H1 (cell line): ENCODE data around the gene RNPS1.

ENCODE experiments used
- CTCF ChIP-seq, 3 experiments: IDR thresholded peaks; 1 replicate in 2 of 3; 2 replicates in 1 of 3; pipeline versions ENCODE4 v1.5.1 to v1.6.1; 2011; ENCODE audit warnings: low read length in 3 of 3, mild to moderate bottlenecking in 3 of 3, inconsistent platforms in 2 of 3, low read depth in 1 of 3, moderate library complexity in 1 of 3; ENCODE audit not compliant: insufficient read depth in 1 of 3; ENCODE audit errors: control extremely low read depth in 1 of 3
- EZH2 ChIP-seq: fragments of 200-600 bp; sonication (generic); IDR thresholded peaks from 2 replicates; pipeline ENCODE4 v1.7.1; 2012; ENCODE audit warnings: low read depth, mild to moderate bottlenecking, moderate library complexity, low read length, inconsistent platforms; ENCODE audit not compliant: severe bottlenecking
- KDM5A ChIP-seq: fragments of 200-600 bp; IDR thresholded peaks from 2 replicates; pipeline ENCODE4 v1.7.1; 2012; ENCODE audit warnings: mild to moderate bottlenecking, low read length, inconsistent platforms, mixed read lengths
- MAFK ChIP-seq: IDR thresholded peaks from 2 replicates; pipeline ENCODE4 v1.6.1; 2012; ENCODE audit warnings: low read depth, mild to moderate bottlenecking, improper control_type of control experiment, low read length
- POLR2A ChIP-seq, 2 experiments: IDR thresholded peaks; 1 replicate in 1 of 2; 2 replicates in 1 of 2; pipeline ENCODE4 v1.6.1; 2011; ENCODE audit warnings: low read depth in 2 of 2, low read length in 2 of 2, mild to moderate bottlenecking in 2 of 2; ENCODE audit errors: control extremely low read depth in 1 of 2
- POU5F1 ChIP-seq: IDR thresholded peaks from 2 replicates; pipeline ENCODE4 v1.6.1; 2011; ENCODE audit warnings: low read depth, mild to moderate bottlenecking, low read length, moderate library complexity
- SIN3A ChIP-seq, 2 experiments: IDR thresholded peaks in 1 of 2; conservative IDR thresholded peaks in 1 of 2; 2 replicates each; pipeline ENCODE4 v1.6.1; 2011 to 2012; ENCODE audit warnings: low read length in 2 of 2, improper control_type of control experiment in 1 of 2, low read depth in 1 of 2, mild to moderate bottlenecking in 1 of 2

- no peak for TF ChIP-seq KDM5A
- no peak for TF ChIP-seq SIN3A (conservative IDR thresholded peaks at IDR 0.05 in 1 of 2, IDR thresholded peaks at IDR 0.05 in 1 of 2; ENCODE audit: low read depth in 1 of 2, low read length in 2 of 2)
- TF ChIP-seq MAFK: no peak
- TF ChIP-seq POLR2A (IDR thresholded peaks at IDR 0.05; ENCODE audit: control extremely low read depth in 1 of 2, low read depth in 2 of 2, low read length in 2 of 2): no peak
- no peak for TF ChIP-seq CTCF (IDR thresholded peaks at IDR 0.05; ENCODE audit: control extremely low read depth in 1 of 3, insufficient read depth in 1 of 3, low read depth in 1 of 3, low read length in 3 of 3)
- TF ChIP-seq EZH2: no peak
- TF ChIP-seq POU5F1: no peak
These were observed 20.8 kb upstream of the RNPS1 start for GRCh38 chr16:2288726-2289125.
